Hepatocyte (in vitro differentiated cells): Measurements from ENCODE around the gene IGSF8. TPM values are rescaled to one million over a fixed set of nuclear protein-coding genes. Genes with fewer than 3 reads are reported as not detected.

Source experiments
- DNase-seq: peaks from one replicate; pipeline ENCODE4 v3.0.0-alpha.2; 2016; ENCODE audit warnings: low spot score
- H2AFZ ChIP-seq: fragments of 200-600 bp; sonication (generic); 2 replicates; pipeline ENCODE4 v1.6.0; 2016; ENCODE audit warnings: antibody characterized with exemption, mild to moderate bottlenecking
- H3K27ac ChIP-seq: fragments of 200-600 bp; sonication (generic); 2 replicates; pipeline ENCODE4 v1.5.1; 2016; ENCODE audit warnings: mild to moderate bottlenecking
- H3K27me3 ChIP-seq: fragments of 200-600 bp; sonication (generic); 2 replicates; pipeline ENCODE4 v1.6.1; 2016
- H3K36me3 ChIP-seq: fragments of 200-600 bp; sonication (generic); replicated peaks from 2 replicates; pipeline ENCODE4 v1.5.1; 2016; ENCODE audit warnings: low read depth; ENCODE audit not compliant: insufficient read depth
- H3K4me1 ChIP-seq: fragments of 200-600 bp; sonication (generic); 2 replicates; pipeline ENCODE4 v1.5.1; 2016; ENCODE audit warnings: mild to moderate bottlenecking, moderate library complexity; ENCODE audit not compliant: insufficient read depth
- H3K4me2 ChIP-seq: fragments of 200-600 bp; sonication (generic); 2 replicates; pipeline ENCODE4 v1.6.0; 2016
- H3K4me3 ChIP-seq: fragments of 200-600 bp; sonication (generic); 2 replicates; pipeline ENCODE4 v1.5.1; 2016; ENCODE audit warnings: mild to moderate bottlenecking
- H3K79me2 ChIP-seq: fragments of 200-600 bp; sonication (generic); 2 replicates; pipeline ENCODE4 v1.6.0; 2017; ENCODE audit warnings: mild to moderate bottlenecking
- H3K9me2 ChIP-seq: fragments of 200-600 bp; sonication (generic); replicated peaks from 2 replicates; pipeline ENCODE4 v1.6.0; 2017; ENCODE audit warnings: mild to moderate bottlenecking; ENCODE audit not compliant: insufficient read depth
- H3K9me3 ChIP-seq: fragments of 200-600 bp; sonication (generic); 2 replicates; pipeline ENCODE4 v1.5.1; 2016; ENCODE audit warnings: low read depth, mild to moderate bottlenecking
- H4K20me1 ChIP-seq: fragments of 200-600 bp; sonication (generic); 2 replicates; pipeline ENCODE4 v1.6.0; 2016; ENCODE audit warnings: mild to moderate bottlenecking; ENCODE audit not compliant: insufficient read depth, poor library complexity, severe bottlenecking
- EZH2 ChIP-seq: fragments of 200-600 bp; sonication (generic); IDR thresholded peaks from 2 replicates; pipeline ENCODE4 v1.6.1; 2016; ENCODE audit warnings: antibody characterized with exemption, mild to moderate bottlenecking, borderline replicate concordance
- EZH2phosphoT487 ChIP-seq: fragments of 200-600 bp; sonication (generic); IDR thresholded peaks from one replicate; pipeline ENCODE4 v1.6.1; 2018; ENCODE audit warnings: antibody characterized with exemption, mild to moderate bottlenecking, low read depth, moderate library complexity; ENCODE audit not compliant: unreplicated experiment, severe bottlenecking
- WGBS: methylation state at CpG from one replicate; pipeline ENCODE4 v1.1.6; 2016; ENCODE audit warnings: low lambda C conversion rate; ENCODE audit errors: missing lambda C conversion rate; 5-methylcytosine and 5-hydroxymethylcytosine counted together
- polyA plus RNA-seq: library from polyadenylated mRNA; unstranded; fragments of >200 nt; fragmentation: Nextera tagmentation; extraction: Ambion mirVana; gene quantifications from 2 replicates; pipeline ENCODE4 v1.2.1, GENCODE V29; 2016
- total RNA-seq: library from RNA; depleted of rRNA; stranded (reverse); fragments of >200 nt; gene quantifications from 2 replicates; pipeline ENCODE4 v1.2.3, GENCODE V29; 2014
- TF ChIP-seq, protein P1 (sequence below): fragments of 200-600 bp; sonication (generic); IDR thresholded peaks from 2 replicates; pipeline ENCODE4 v1.5.1; 2016; ENCODE audit warnings: antibody characterized with exemption, mild to moderate bottlenecking; ENCODE audit not compliant: poor library complexity

The IGSF8 gene
- total and polyA plus RNA-seq, 2 experiments from 2014 or later: 36.8 to 54.1 TPM

DNA sequence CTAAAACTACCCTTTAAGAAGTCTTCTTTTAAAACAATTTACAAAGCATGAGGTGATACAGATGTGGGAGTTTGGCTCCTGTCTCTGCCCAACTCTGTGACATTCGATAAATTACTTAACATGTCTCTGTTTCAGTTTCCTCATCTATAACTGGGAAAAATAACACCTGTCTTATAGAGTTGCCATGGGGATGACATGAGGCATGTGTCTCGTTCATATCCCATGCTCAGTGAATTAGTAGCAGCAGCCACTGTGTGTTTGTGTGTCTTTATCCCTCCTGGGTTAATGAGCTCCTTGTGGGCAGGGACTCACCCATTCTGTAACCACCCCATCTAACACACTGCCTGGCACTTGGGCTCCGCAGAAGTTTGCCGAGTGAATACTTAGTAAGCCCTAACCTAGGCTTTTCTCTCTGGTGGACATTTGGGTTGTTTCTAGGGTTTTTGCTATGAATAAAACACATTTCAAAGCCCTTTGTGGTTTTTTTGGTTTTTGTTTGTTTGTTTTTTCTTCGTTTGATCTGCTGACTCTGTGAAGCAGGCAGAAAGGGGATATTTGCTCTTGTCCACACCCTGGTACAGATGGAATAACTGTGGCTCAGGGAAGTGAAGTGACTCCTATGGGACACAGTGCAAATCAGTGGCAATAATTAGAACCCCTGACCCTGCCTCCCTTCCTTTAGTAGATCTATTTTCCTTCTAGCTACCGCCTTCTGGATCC, 17.9 kb downstream of the IGSF8 start:
- no peak for TF ChIP-seq EZH2phosphoT487
- no peak for TF ChIP-seq EZH2
- TF ChIP-seq, protein P1, sequence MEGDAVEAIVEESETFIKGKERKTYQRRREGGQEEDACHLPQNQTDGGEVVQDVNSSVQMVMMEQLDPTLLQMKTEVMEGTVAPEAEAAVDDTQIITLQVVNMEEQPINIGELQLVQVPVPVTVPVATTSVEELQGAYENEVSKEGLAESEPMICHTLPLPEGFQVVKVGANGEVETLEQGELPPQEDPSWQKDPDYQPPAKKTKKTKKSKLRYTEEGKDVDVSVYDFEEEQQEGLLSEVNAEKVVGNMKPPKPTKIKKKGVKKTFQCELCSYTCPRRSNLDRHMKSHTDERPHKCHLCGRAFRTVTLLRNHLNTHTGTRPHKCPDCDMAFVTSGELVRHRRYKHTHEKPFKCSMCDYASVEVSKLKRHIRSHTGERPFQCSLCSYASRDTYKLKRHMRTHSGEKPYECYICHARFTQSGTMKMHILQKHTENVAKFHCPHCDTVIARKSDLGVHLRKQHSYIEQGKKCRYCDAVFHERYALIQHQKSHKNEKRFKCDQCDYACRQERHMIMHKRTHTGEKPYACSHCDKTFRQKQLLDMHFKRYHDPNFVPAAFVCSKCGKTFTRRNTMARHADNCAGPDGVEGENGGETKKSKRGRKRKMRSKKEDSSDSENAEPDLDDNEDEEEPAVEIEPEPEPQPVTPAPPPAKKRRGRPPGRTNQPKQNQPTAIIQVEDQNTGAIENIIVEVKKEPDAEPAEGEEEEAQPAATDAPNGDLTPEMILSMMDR: no peak
- H3K27ac ChIP-seq: no peak overlapping the region
- H3K36me3 ChIP-seq: no peaks in the 10 kb centered on the region
- no peak for DNase-seq
- no peak overlapping the region for H2AFZ ChIP-seq
- H3K27me3 ChIP-seq: peaks cover 70% of the 10 kb centered on the region
- H3K9me3 ChIP-seq: no peaks in the 10 kb centered on the region
- H3K4me1 ChIP-seq: no peaks in the 10 kb centered on the region
- H3K79me2 ChIP-seq: no peaks in the 10 kb centered on the region
- no peak overlapping the region for H3K4me2 ChIP-seq
- H3K4me3 ChIP-seq: no peak overlapping the region
- H3K9me2 ChIP-seq: no peaks in the 10 kb centered on the region
- H4K20me1 ChIP-seq: no peaks in the 10 kb centered on the region
- WGBS: 61% methylated on average over 6 of the region's 6 CpGs

DNA sequence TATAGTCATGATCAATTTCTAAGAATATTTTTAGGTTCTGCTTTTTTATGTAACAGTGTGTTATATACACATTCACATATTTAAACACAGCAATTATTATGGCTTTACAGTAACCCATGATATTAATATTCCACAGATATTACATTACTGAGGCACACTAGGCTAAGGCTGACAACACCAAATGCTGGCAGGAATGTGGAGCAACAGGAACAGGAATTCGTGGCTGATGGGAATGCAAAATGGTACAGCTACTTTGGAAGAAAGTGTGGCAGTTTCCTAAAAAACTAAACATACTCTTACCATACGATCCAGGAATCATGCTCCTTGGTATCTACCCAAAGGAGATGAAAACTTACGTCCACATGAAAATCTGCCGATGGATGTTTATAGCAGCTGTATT, 19.0 kb downstream of the IGSF8 start:
- H3K27ac ChIP-seq: no peak overlapping the region
- H2AFZ ChIP-seq: no peak overlapping the region
- H3K9me3 ChIP-seq: no peaks in the 10 kb centered on the region
- no peaks in the 10 kb centered on the region for H4K20me1 ChIP-seq
- no peaks in the 10 kb centered on the region for H3K4me1 ChIP-seq
- WGBS: 73% methylated on average over 4 of the region's 4 CpGs
- no peak for DNase-seq
- no peak overlapping the region for H3K4me3 ChIP-seq
- H3K79me2 ChIP-seq: no peaks in the 10 kb centered on the region
- no peak overlapping the region for H3K4me2 ChIP-seq
- H3K27me3 ChIP-seq: peaks cover 70% of the 10 kb centered on the region
- H3K9me2 ChIP-seq: no peaks in the 10 kb centered on the region
- TF ChIP-seq EZH2phosphoT487 (no peak), EZH2 (no peak)
- TF ChIP-seq, protein P1: no peak
- no peaks in the 10 kb centered on the region for H3K36me3 ChIP-seq

DNA sequence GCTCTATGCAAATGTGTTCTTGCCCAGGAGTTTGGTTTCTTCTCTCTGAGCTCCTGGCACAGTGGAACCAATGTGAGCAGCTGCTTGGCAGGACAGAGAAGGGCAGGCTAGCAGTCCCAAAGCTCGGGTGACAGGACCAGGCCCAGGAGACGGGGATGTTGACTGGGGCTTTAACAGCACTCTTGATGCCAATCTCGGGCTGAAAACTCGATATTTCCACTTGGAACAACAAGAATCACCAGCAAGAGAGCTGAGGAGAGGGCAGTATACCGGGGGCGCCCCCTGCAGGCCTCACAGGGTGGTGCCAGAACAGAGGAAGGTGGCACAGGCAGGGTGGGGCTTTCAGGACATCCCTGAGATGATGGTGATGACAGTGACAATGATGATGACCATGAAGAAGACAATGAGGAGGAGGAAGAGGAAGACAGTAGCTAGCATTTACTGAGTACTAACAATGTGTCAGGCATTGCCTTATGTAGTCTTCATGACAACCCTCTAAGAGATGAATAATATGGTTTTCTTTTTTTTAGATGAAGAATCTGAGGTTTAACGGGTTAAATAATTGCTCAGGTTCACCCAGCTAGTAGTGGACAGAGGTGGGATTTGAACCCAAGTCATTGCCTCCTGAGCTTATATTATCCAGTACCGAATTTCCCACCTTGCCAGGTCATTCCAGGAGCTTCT, 19.8 kb downstream of the IGSF8 start:
- DNase-seq: peak; percentile 40
- Histone ChIP-seq H3K4me1 (no peaks in the 10 kb centered on the region), H3K9me2 (no peaks in the 10 kb centered on the region), H3K27ac (no peak overlapping the region), H3K79me2 (no peaks in the 10 kb centered on the region), H3K4me2 (no peak overlapping the region), H2AFZ (no peak overlapping the region), H3K4me3 (no peak overlapping the region), H3K9me3 (no peaks in the 10 kb centered on the region), H3K27me3 (peaks cover 70% of the 10 kb centered on the region), H4K20me1 (no peaks in the 10 kb centered on the region), H3K36me3 (no peaks in the 10 kb centered on the region)
- 27% methylated on average over 8 of the region's 8 CpGs for WGBS
- no peak for TF ChIP-seq EZH2
- no peak for TF ChIP-seq EZH2phosphoT487
- TF ChIP-seq, protein P1: peak; percentile 56
